ENCODE data around the gene SEC11C.

SEC11C gene

DNA sequence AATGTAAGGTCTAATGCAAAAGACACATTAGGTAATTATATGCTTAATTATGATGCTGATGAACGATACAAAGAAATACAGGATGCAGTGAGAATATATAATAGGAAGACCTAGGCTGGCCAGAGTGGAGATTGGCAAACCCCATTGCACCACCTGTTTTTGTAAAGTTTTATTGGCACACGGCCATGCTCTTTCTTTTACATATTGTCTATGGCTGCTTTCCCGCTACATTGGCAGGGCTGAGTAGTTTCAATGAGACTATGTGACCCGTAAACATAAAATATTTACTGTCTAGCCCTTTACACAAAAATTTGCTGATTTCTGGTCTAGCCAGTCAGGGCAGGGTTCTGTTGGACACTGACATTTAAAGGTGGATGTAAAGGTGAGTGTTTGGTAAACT lies 5.4 kb downstream of the SEC11C start:
- peak; percentile 58 for DNase-seq

DNA sequence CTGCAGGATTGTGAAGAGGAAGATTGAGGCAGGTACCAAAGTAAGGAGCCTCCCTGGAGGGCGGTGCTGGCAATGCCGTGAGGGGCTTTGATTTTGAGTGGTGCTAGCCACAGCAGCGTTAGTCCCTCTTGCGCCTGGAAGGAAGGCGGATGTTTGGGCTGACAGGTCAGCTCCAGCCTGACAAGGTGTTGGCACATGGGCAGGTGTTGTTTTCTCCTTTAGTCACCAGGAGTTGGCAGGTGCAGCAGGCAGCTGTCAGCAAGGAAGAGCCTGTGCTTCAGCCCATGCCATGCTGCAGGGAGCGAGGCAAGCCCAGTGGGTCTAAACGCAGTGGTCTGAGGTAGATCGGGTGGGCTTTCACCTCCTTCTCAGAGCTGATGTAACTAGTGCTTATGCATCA lies 8.5 kb downstream of the SEC11C start:
- peak; percentile 47 for DNase-seq

- no peak for DNase-seq
Observed at GRCh38 chr18:59149007-59149406, 9.3 kb downstream of the SEC11C start.

- DNase-seq, result no peak
Observed at GRCh38 chr18:59149416-59149815, 9.7 kb downstream of the SEC11C start.

- no peak for DNase-seq
Observed at GRCh38 chr18:59150236-59150635, 10.6 kb downstream of the SEC11C start.

- DNase-seq, result no peak
Observed at GRCh38 chr18:59155153-59155552, 15.5 kb downstream of the SEC11C start.

DNA sequence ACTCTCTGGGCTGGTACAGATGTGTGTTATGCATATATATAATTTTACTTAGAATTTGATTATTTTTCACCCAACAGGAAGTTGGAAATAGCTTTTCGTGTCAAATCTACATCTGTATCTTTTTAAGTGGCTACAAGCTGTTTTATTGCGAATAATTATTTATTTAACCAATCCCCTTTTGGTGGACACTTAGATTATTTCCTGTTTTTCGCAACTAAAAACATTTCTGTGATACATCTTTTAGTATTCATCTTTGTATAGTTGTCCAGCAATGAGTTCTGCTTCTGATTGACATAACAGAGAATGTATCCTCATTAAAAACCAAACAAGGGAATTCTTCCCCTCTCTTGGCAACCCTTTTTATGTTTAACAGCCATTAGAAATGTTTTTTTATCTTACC lies 16.6 kb downstream of the SEC11C start:
- no peak for DNase-seq

- DNase-seq, result no peak
Observed at GRCh38 chr18:59159265-59159664, 19.6 kb downstream of the SEC11C start.

DNA sequence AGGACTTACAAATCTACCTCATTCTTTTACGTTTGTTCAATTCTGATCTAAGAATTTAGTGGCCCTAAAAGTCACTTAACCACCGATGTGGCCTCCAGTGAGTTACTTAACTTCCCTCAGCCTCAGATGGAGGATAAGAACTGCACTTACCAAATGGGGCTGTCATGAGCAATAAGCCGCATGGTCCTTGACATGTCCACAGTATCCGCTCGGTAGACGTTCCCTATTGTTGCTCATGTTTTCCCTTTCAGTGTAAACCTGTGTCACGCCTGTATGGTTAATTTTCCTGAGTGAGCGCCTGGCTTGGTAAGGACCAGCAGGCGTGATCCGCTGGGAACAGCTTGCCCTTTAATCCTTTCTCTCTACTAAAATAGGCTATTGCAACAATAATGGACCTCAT lies 20.3 kb downstream of the SEC11C start:
- no peak for DNase-seq

DNA sequence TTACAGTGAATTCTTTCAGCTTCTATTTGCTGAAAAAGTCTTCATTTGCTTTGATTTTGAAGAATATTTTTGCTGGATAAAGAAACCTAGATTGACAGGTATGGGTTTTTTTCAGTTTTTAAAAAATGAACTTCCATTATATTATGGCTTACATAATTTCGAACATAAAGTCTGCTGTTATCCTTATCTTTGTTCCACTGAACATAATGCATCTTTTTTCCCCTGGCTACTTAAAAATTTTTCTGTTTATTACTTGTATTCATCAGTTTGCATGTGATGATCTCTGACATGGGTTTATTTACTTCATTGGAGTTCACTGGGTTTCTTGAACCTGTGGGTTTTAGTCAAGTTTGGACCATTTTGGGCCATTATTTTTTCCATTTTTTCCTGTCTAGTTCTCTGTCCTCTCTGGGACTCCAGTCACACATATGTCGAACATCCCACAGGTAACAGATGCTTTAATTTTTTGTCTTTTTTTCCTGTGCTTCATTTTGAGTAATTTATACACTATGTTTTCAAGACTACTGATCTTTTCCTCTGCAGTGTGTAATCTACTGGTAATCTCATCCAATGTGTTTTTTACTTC lies 33.1 kb downstream of the SEC11C start:
- no peak for DNase-seq

- no peak for DNase-seq
Observed at GRCh38 chr18:59177485-59177884, 37.8 kb downstream of the SEC11C start.

- DNase-seq, result no peak
Observed at GRCh38 chr18:59180150-59180845, 40.6 kb downstream of the SEC11C start.

- DNase-seq, result no peak
Observed at GRCh38 chr18:59182673-59183072, 43.0 kb downstream of the SEC11C start.

DNA sequence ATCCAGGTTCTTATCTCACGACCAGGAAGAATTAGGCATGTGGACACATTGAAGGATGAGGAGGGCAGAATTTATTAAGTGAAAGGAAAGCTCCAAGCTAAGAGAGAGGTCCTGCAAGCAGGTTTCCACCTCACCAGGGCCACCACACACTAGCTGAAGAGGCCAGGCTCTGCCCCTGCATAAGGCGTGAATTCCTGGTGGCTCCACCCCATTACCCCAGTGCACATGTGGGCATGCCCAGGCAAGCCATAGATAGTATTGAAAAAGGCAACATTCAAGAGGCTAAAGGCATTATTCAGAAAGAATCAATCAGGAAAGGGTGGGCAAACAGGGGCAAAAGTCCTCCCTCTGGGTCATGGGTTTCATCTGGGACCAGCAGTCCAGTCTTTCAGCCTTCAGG lies 49.3 kb downstream of the SEC11C start:
- DNase-seq, result no peak

GRCh38 chr18:59189746-59190145 lies 50.1 kb downstream of the SEC11C start:
- DNase-seq, result no peak

- DNase-seq, result no peak
Observed at GRCh38 chr18:59196161-59196725, 56.6 kb downstream of the SEC11C start.

DNA sequence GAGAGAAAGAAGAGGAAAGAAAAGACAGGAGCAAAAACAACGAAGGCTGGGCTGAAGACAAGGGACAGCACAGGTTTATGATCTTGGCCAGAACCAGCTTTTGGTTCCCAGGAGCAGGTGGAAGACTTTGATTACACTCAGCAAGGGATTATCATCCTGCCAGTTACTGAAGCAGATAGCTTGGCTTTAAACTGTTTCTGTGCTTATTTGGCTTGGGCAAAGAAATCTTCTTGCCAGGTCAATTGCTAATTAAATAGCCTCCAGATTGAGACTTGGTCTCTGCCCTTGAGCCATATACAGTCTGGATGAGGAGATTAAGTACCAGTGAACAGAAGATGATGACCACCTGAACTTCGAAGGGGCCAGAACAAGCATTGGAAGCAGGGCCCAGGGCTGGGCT lies 58.0 kb downstream of the SEC11C start:
- DNase-seq, result no peak

DNA sequence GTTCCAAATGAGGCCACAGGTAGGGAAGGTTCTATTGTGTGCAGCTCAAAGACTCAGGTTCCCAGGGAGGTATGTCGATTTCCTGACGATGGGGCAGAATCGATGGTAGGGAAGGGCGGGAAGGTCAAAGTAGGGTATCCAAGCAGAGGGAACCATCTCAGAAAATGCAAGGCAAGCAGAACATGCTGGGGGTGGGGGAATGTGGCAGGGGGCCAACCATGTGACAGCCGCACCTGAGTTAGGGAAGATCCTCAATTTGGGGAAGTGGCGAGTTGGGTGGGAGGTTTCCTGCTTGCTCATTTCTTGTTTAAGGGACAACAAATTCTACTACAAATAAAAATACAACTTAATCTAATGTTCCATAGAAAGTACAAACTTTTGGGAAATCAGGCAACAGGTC lies 58.5 kb downstream of the SEC11C start:
- no peak for DNase-seq

DNA sequence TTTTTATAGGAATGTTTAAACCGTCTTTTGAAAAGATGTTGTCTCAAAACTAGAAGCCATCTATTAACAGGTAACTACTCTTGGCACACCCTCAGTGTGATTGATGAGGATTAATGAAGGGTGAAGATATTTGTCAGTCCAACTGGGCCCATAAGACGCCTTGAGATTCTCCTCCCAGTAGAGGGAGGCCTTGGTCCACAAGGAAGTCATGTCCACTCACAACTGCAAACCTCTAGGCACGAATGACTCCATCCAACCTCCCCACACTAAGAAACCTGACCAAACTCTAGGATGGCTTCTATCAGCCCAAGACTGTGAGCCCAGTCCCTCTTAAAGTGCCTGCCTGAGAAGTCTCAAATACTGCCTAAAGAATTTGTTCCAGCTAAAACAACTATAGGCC lies 61.1 kb downstream of the SEC11C start:
- no peak for DNase-seq

DNA sequence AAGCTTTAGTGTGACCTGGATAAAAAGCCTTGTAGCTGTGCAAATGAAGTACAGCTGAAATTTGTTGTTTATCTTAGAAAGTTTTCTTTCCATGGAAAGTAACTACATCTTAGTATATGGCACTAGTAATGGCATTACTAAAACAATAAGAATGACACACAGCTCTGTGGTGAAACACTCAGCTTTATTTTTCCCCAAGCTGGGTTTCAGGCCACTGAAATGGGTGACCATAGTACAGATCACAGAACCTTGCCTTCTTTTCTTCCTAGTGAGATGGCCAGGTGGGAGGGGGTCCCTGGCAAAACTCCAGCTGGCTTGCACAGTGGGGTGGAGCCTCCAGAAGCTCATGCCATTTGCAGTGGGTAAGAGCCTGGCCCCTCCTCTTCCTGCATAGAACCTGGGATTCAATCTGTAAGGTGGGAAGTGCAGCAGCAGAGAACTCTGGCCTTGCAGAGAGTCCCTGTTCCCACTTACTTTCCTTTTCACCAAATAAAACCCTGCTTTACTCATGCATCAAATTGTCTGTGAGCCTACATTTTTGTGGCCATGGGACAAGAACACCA lies 62.7 kb downstream of the SEC11C start:
- peak; percentile 13 for DNase-seq

GRCh38 chr18:59207506-59207905 lies 67.8 kb downstream of the SEC11C start:
- no peak for DNase-seq

Measured in NCI-H1092 (cell line).